K562 (cell line): ENCODE measurements around the gene LRIT1. TPM values are rescaled to one million over a fixed set of nuclear protein-coding genes. Genes with fewer than 3 reads are reported as not detected.

Experiments
- ELF4 ChIP-seq: fragments of 450-650 bp; formaldehyde crosslinking; IDR thresholded peaks from 2 replicates; pipeline ENCODE4 v1.4.0; 2022; ENCODE audit warnings: missing genetic modification characterization
- L3MBTL2 ChIP-seq: fragments of 450-650 bp; IDR thresholded peaks from 2 replicates; pipeline ENCODE4 v1.6.1; 2016; ENCODE audit warnings: mild to moderate bottlenecking, moderate library complexity
- NR2C2 ChIP-seq, 2 experiments: fragments of 200-800 bp in 1 of 2; sonication (Bioruptor generic) in 1 of 2; sonication (generic) in 1 of 2; formaldehyde crosslinking in 1 of 2; IDR thresholded peaks; 2 replicates each; pipeline versions ENCODE4 v1.6.1 to v1.8.0; 2016 to 2022; ENCODE audit warnings: mild to moderate bottlenecking in 1 of 2, missing compliant biosample characterization in 1 of 2, missing genetic modification characterization in 1 of 2, missing genetic modification reagents in 1 of 2
- RAD21 ChIP-seq, 2 experiments: fragments of 250-450 bp in 1 of 2; fragments of 450-650 bp in 1 of 2; sonication (Bioruptor Pico) in 1 of 2; formaldehyde crosslinking in 1 of 2; IDR thresholded peaks in 1 of 2; conservative IDR thresholded peaks in 1 of 2; 2 replicates each; pipeline versions ENCODE4 v1.4.0 to v1.8.0; 2020 to 2022; ENCODE audit warnings: mild to moderate bottlenecking in 2 of 2, moderate library complexity in 1 of 2
- RFX7 ChIP-seq: fragments of 250-450 bp; sonication (Bioruptor Pico); IDR thresholded peaks from 2 replicates; pipeline ENCODE4 v1.5.1; 2021; ENCODE audit warnings: mild to moderate bottlenecking
- ZFX ChIP-seq: sonication (generic); formaldehyde crosslinking; IDR thresholded peaks from 2 replicates; pipeline ENCODE4 v1.8.0; 2022; ENCODE audit warnings: mild to moderate bottlenecking, missing genetic modification reagents, moderate library complexity
- ZZZ3 ChIP-seq: fragments of 450-650 bp; IDR thresholded peaks from 2 replicates; pipeline ENCODE4 v1.6.1; 2016; ENCODE audit warnings: antibody characterized with exemption, mild to moderate bottlenecking, moderate library complexity
- polyA plus RNA-seq, 8 experiments: library from polyadenylated mRNA; depleted of rRNA in 4 of 8; stranded (reverse) in 5 of 8; unstranded in 3 of 8; fragments of >200 nt; fragmentation: Nextera tagmentation in 2 of 8; fragmentation: Illumina TruSeq in 1 of 8; extraction: Ambion mirVana in 2 of 8; extraction: Trizol in 1 of 8; gene quantifications; 2 replicates each; pipeline versions ENCODE4 v1.2.1 to v1.2.3, GENCODE V29; 2011 to 2014; ENCODE audit warnings: inconsistent platforms in 1 of 8, missing spikeins in 1 of 8
- total RNA-seq, 7 experiments: library from RNA; depleted of rRNA in 6 of 7; stranded (reverse); fragments of >200 nt in 6 of 7; fragmentation: Illumina TruSeq in 2 of 7; extraction: Trizol in 2 of 7; gene quantifications; 2 replicates each; pipeline versions ENCODE4 v1.2.1 to v1.2.3, GENCODE V29; 2011 to 2021; ENCODE audit warnings: low replicate concordance in 1 of 7
- TF ChIP-seq, protein P1 (sequence below), 3 experiments: IDR thresholded peaks in 2 of 3; conservative IDR thresholded peaks in 1 of 3; 2 replicates each; pipeline ENCODE4 v1.5.1; 2011 to 2012; ENCODE audit warnings: low read length in 3 of 3, mild to moderate bottlenecking in 3 of 3, control low read depth in 2 of 3, improper control_type of control experiment in 1 of 3, inconsistent platforms in 1 of 3, low read depth in 1 of 3, mixed read lengths in 1 of 3, moderate library complexity in 1 of 3; ENCODE audit not compliant: insufficient read depth in 2 of 3

LRIT1 gene
- total and polyA plus RNA-seq, 9 of the 15 experiments (the other 6 are each of a cell fraction or from before 2014, with no cell fraction given) = not detected

DNA sequence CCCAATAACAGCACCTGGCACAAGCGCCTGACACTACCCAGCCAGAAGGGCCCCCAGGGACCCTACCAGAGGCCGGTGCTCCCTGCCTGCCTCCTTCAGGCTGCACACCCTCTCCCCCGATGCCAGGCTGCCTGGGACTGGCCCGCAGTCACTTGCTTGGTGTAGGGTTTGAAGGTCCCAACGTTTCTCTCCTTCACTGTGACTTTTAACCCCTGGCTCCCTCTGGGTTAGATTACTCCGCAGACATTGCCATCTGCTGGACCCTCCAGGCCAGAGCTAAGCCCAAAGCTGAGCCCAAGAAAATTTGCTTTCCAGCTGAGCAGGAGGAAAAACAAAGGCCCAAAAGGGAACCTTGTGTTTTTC, 40.1 kb downstream of the LRIT1 start (continued):
- TF ChIP-seq, protein P1, sequence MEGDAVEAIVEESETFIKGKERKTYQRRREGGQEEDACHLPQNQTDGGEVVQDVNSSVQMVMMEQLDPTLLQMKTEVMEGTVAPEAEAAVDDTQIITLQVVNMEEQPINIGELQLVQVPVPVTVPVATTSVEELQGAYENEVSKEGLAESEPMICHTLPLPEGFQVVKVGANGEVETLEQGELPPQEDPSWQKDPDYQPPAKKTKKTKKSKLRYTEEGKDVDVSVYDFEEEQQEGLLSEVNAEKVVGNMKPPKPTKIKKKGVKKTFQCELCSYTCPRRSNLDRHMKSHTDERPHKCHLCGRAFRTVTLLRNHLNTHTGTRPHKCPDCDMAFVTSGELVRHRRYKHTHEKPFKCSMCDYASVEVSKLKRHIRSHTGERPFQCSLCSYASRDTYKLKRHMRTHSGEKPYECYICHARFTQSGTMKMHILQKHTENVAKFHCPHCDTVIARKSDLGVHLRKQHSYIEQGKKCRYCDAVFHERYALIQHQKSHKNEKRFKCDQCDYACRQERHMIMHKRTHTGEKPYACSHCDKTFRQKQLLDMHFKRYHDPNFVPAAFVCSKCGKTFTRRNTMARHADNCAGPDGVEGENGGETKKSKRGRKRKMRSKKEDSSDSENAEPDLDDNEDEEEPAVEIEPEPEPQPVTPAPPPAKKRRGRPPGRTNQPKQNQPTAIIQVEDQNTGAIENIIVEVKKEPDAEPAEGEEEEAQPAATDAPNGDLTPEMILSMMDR (IDR thresholded peaks at IDR 0.05 in 2 of 3, conservative IDR thresholded peaks at IDR 0.05 in 1 of 3; ENCODE audit: insufficient read depth in 2 of 3, low read depth in 1 of 3, low read length in 3 of 3) = peak; percentile 44 to 47 (median 44); a peak in 4 of 6 replicates
- TF ChIP-seq RAD21 (CRISPR knock-in tag; conservative IDR thresholded peaks at IDR 0.05 in 1 of 2, IDR thresholded peaks at IDR 0.05 in 1 of 2) = peak in 1 of 2 experiments; percentile 54; a peak in 2 of 4 replicates
- TF ChIP-seq L3MBTL2 = peak; percentile 45; the same call in 1 of the 2 replicates
- TF ChIP-seq ZFX (CRISPR knock-in tag) = peak; percentile 35
- TF ChIP-seq NR2C2 (CRISPR knock-in tag; IDR thresholded peaks at IDR 0.05) = no peak
- TF ChIP-seq NR2C2 (tag; IDR thresholded peaks at IDR 0.05) = peak; percentile 77; the same call in 1 of the 2 replicates
- no peak for TF ChIP-seq RFX7 (CRISPR knock-in tag)
- TF ChIP-seq ZZZ3 = no peak
- 0 out of 2 replicates have a peak, but pooled peaks have one; percentile 13 for TF ChIP-seq ELF4 (CRISPR knock-in tag)
